Body of pancreas (tissue), 4 donors: ENCODE results near the gene AURKA. TPM values are rescaled to one million over a fixed set of nuclear protein-coding genes. Genes with fewer than 3 reads are reported as not detected.

Experiments
- ATAC-seq: fragments of 150-250 bp; one replicate; pipeline ENCODE4 v1.9.1; 2016
- DNase-seq, 4 donors: peaks; one replicate each; pipeline ENCODE4 v3.0.0-alpha.2; 2019
- H3K27ac ChIP-seq, 4 donors: fragments of 200-600 bp; sonication (generic); 1 replicate in 3 of 4; 2 replicates in 1 of 4; pipeline versions ENCODE4 v1.5.1 to v1.6.1; 2016 to 2019; ENCODE audit warnings: mild to moderate bottlenecking in 1 of 4, mixed read lengths in 1 of 4, moderate library complexity in 1 of 4
- H3K27me3 ChIP-seq, 2 donors: fragments of 200-600 bp; sonication (generic); one replicate each; pipeline ENCODE4 v1.6.0; 2016; ENCODE audit warnings: mild to moderate bottlenecking in 1 of 2
- H3K36me3 ChIP-seq, 2 donors: fragments of 200-600 bp; sonication (generic); replicated peaks in 1 of 2; 2 replicates each; pipeline ENCODE4 v1.5.1; 2016; ENCODE audit warnings: low read depth in 2 of 2; ENCODE audit not compliant: insufficient read depth in 1 of 2
- H3K4me1 ChIP-seq: fragments of 200-600 bp; sonication (generic); one replicate; pipeline ENCODE4 v1.6.0; 2016
- H3K4me3 ChIP-seq, 2 donors: fragments of 200-600 bp; sonication (generic); 1 replicate in 1 of 2; 2 replicates in 1 of 2; pipeline ENCODE4 v1.5.1; 2016 to 2019
- H3K9me3 ChIP-seq, 3 donors: fragments of 200-600 bp; sonication (generic); 1 replicate in 2 of 3; 2 replicates in 1 of 3; pipeline ENCODE4 v1.5.1; 2016
- CTCF ChIP-seq, 7 experiments: fragments of 450-650 bp in 4 of 7; fragments of 200-600 bp in 3 of 7; sonication (generic) in 3 of 7; IDR thresholded peaks; one replicate each; pipeline ENCODE4 v1.5.1; 2016 to 2019; ENCODE audit warnings: antibody characterized with exemption in 7 of 7
- POLR2A ChIP-seq, 3 donors: fragments of 450-650 bp; IDR thresholded peaks; one replicate each; pipeline ENCODE4 v1.6.1; 2016; ENCODE audit warnings: antibody characterized with exemption in 3 of 3, mild to moderate bottlenecking in 2 of 3
- WGBS, 2 donors: methylation state at CpG; one replicate each; pipeline ENCODE4 v1.1.5; 2017; 5-methylcytosine and 5-hydroxymethylcytosine counted together
- intact Hi-C: fragments of 100-400 bp; cut with DNase I; formaldehyde crosslinking; loops from one replicate; pipeline ENCODE4 v1.15.1; 2023
- total RNA-seq, 2 donors: library from RNA; depleted of rRNA; stranded (reverse); fragments of >200 nt; gene quantifications; one replicate each; pipeline ENCODE4 v1.1.0, GENCODE V29; 2016

AURKA gene
- total RNA-seq, 2 donors from 2014 or later, result 0.66 to 1.0 TPM

DNA sequence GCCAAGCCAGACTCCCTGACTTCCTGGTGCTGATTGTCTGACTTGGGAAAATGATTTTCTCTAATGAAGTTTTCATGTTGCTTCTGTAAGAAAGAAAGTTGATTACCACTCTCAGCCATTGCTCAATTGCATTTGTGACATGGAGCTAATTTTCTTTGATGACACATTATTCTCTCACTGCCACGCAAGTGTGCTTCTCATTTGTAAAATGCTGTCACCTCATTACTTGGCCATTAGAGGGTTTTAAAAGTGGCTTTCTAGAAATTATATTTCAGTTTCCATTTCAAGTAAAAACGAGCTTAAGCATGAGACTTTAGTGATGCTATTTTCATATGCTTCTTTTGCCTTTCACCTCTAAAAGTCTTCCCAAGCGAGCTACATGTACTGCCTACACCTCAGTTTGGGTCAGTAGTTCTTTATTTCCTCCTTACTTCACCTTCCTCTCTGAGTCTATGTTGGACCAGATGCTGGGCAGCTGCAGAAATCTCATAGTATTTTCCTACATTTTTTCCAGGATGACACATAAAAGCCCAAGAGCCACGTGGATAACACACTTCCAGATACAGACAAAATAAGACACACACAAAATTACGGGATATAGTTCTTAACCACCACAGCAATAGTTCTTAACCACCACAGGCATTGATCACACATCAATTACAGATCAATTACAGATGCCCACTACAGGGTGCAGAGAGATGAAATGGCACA lies 39.5 kb downstream of the AURKA start:
- TF ChIP-seq POLR2A (IDR thresholded peaks at IDR 0.05), result no peak
- TF ChIP-seq CTCF (IDR thresholded peaks at IDR 0.05), result no peak
- 63 to 71% methylated on average over 5 of the region's 5 CpGs for WGBS, 2 donors

DNA sequence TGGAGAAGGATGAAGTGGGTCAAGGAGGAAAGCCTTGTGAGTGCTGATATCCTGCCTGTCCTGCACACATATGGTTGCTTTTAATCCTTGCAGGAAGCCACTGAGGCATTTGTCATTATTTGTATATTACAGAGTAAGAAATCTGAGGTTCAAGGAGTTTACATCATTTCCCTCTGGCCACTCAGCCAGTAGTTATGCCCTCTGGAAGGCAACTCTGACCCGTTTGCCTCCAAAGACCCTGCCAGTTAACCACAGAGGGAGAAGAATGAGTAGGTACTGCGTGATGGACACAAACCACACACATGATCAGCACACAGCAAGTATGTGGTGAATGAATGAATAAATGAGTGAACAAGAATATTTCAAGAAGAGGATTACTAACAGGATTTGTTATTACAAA lies 41.2 kb downstream of the AURKA start:
- intact Hi-C loops, result no loop called here
- Histone ChIP-seq H3K4me1 (peaks cover 16% of the 10 kb centered on the region), H3K36me3 (no peaks in the 10 kb centered on the region), H3K4me3 (no peak overlapping the region), H3K9me3 (no peaks in the 10 kb centered on the region), H3K27me3 (no peaks in the 10 kb centered on the region), H3K27ac (no peak overlapping the region)
- TF ChIP-seq CTCF (IDR thresholded peaks at IDR 0.05) (no peak), POLR2A (IDR thresholded peaks at IDR 0.05) (no peak)
- DNase-seq (no peak), ATAC-seq (no peak)
- 78 to 86% methylated on average over 2 of the region's 2 CpGs for WGBS, 2 donors

More for the DNA sequence above, 39.5 kb downstream of the AURKA start:
- H3K9me3 ChIP-seq, result no peaks in the 10 kb centered on the region
- H3K27ac ChIP-seq, result no peak overlapping the region
- intact Hi-C loops, result no loop called here
- no peaks in the 10 kb centered on the region for H3K27me3 ChIP-seq
- no peak for ATAC-seq
- H3K4me1 ChIP-seq, result peaks cover 15% of the 10 kb centered on the region
- no peak overlapping the region for H3K4me3 ChIP-seq
- DNase-seq, result no peak
- no peaks in the 10 kb centered on the region for H3K36me3 ChIP-seq

GRCh38 chr20:56348746-56349145 lies 43.3 kb downstream of the AURKA start:
- TF ChIP-seq POLR2A (IDR thresholded peaks at IDR 0.05), result no peak
- TF ChIP-seq CTCF (IDR thresholded peaks at IDR 0.05), result no peak
- WGBS, 2 donors, result 9 to 13% methylated on average over 3 of the region's 3 CpGs

GRCh38 chr20:56348305-56348693 lies 43.7 kb downstream of the AURKA start:
- Histone ChIP-seq H3K9me3 (no peaks in the 10 kb centered on the region), H3K4me3 (no peak overlapping the region), H3K4me1 (peaks cover 25% of the 10 kb centered on the region), H3K36me3 (no peaks in the 10 kb centered on the region), H3K27me3 (no peaks in the 10 kb centered on the region), H3K27ac (peak overlapping the region in 3 of 4 donors; percentile 45 to 73 (median 68))
- 6% methylated on average over 5 of the region's 5 CpGs for WGBS, 2 donors
- DNase-seq, result peak; percentile 25 to 81 (median 40)
- ATAC-seq, result peak; percentile 89
- peak in 1 of 3 donors; percentile 20 for TF ChIP-seq POLR2A (IDR thresholded peaks at IDR 0.05)
- TF ChIP-seq CTCF (IDR thresholded peaks at IDR 0.05), result peak in 1 of 7 experiments; percentile 3
- intact Hi-C loops, result no loop called here

More at GRCh38 chr20:56348746-56349145, 43.3 kb downstream of the AURKA start:
- H3K27me3 ChIP-seq, result no peaks in the 10 kb centered on the region
- peak; percentile 49 for ATAC-seq
- no peak overlapping the region for H3K4me3 ChIP-seq
- intact Hi-C loops, result no loop called here
- peak overlapping the region in 3 of 4 donors; percentile 45 to 73 (median 68) for H3K27ac ChIP-seq
- no peaks in the 10 kb centered on the region for H3K36me3 ChIP-seq
- no peak for DNase-seq
- peaks cover 21% of the 10 kb centered on the region for H3K4me1 ChIP-seq
- no peaks in the 10 kb centered on the region for H3K9me3 ChIP-seq
